Activated CD4-positive, alpha-beta T cell treated with anti-CD3 and anti-CD28 coated beads, Interleukin-2, Interleukin-6, amounts not matched to agents 100 ng/mL and 50 ng/mL, durations not matched to agents 16 hours and 8 hours (primary cell): ENCODE data around the gene PELI3.

ENCODE experiments used
- DNase-seq: peaks from one replicate; pipeline ENCODE4 v3.0.0-alpha.2; 2020

The PELI3 gene

GRCh38 chr11:66509131-66509561, 42.4 kb downstream of the PELI3 start:
- peak; percentile 14 for DNase-seq

GRCh38 chr11:66510271-66510989, 43.7 kb downstream of the PELI3 start, which contains the start of gene BBS1:
TSS of gene BBS1 (plus strand) at chr11:66510635. CDS start at chr11:66510660, 25 bp downstream.
- peak; percentile 84 for DNase-seq

- no peak for DNase-seq
Observed at GRCh38 chr11:66510990-66511339, 44.3 kb downstream of the PELI3 start.

GRCh38 chr11:66523611-66524010, 56.9 kb downstream of the PELI3 start:
- no peak for DNase-seq

GRCh38 chr11:66524304-66525040, 57.8 kb downstream of the PELI3 start:
- no peak for DNase-seq
